ENCODE data around the gene IQCM.

DNA sequence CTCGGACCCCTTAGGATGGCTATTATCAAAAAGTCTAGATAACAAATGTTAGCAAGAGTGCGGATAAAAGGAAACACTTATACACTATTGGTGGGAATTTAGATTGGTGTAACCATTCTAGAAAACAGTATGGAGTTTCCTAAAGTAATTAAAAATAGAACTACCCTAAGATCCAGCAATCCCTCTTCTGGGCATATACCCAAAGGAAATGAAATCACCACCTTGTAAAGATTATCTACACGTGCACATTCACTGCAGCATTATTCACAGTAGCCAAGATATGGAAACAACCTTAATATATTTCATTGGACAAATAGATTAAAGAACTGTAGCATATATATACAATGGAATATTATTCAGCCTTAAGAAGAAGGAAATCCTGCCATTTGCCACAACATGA is 462.4 kb downstream of the IQCM start:
- TF ChIP-seq GATA2 (IDR thresholded peaks at IDR 0.05; ENCODE audit: low read depth, low read length) (no peak), GATA3 (IDR thresholded peaks at IDR 0.05; ENCODE audit: low read depth, low read length) (no peak)
